OCI-LY1 (cell line): ENCODE data around the gene PRRG2.

Source experiments
- H2AFZ ChIP-seq: fragments of 200-600 bp; sonication (generic), shearing (Covaris generic); 2 replicates; pipeline ENCODE4 v1.6.0; 2014; ENCODE audit warnings: antibody characterized with exemption, mild to moderate bottlenecking, low read length
- H3F3A ChIP-seq: fragments of 200-600 bp; sonication (generic), shearing (Covaris generic); 2 replicates; pipeline ENCODE4 v1.6.0; 2014; ENCODE audit warnings: mild to moderate bottlenecking, antibody characterized with exemption, low read length, moderate library complexity; ENCODE audit not compliant: insufficient read depth
- H3K27ac ChIP-seq: fragments of 200-600 bp; sonication (generic); 2 replicates; pipeline ENCODE4 v1.5.1; 2014; ENCODE audit warnings: low read length, mixed run types, mild to moderate bottlenecking, low read depth; ENCODE audit not compliant: poor library complexity, severe bottlenecking
- H3K27me3 ChIP-seq: fragments of 200-600 bp; sonication (generic); 2 replicates; pipeline ENCODE4 v1.6.0; 2014; ENCODE audit warnings: antibody characterized with exemption, mild to moderate bottlenecking, low read length, moderate library complexity; ENCODE audit not compliant: insufficient read depth
- H3K36me3 ChIP-seq: fragments of 200-600 bp; sonication (generic); 2 replicates; pipeline ENCODE4 v1.6.1; 2014; ENCODE audit warnings: mild to moderate bottlenecking, antibody characterized with exemption, low read length, moderate library complexity, mixed read lengths; ENCODE audit not compliant: insufficient read depth
- H3K4me1 ChIP-seq: fragments of 200-600 bp; sonication (generic); 2 replicates; pipeline ENCODE4 v1.5.1; 2014; ENCODE audit warnings: mild to moderate bottlenecking, low read length, moderate library complexity; ENCODE audit not compliant: insufficient read depth, severe bottlenecking
- H3K4me2 ChIP-seq: fragments of 200-600 bp; sonication (generic), shearing (Covaris generic); 2 replicates; pipeline ENCODE4 v1.6.1; 2014; ENCODE audit warnings: low read length
- H3K4me3 ChIP-seq: fragments of 200-600 bp; sonication (generic); 2 replicates; pipeline ENCODE4 v1.5.1; 2014; ENCODE audit warnings: low read length, low read depth, mild to moderate bottlenecking, mixed read lengths; ENCODE audit not compliant: poor library complexity, severe bottlenecking
- H3K79me2 ChIP-seq: fragments of 200-600 bp; shearing (Covaris generic); 2 replicates; pipeline ENCODE4 v1.6.1; 2016; ENCODE audit warnings: mixed run types, low read length, mixed read lengths; ENCODE audit not compliant: insufficient read depth
- H3K9ac ChIP-seq: fragments of 200-600 bp; sonication (generic), shearing (Covaris generic); 2 replicates; pipeline ENCODE4 v1.6.1; 2014; ENCODE audit warnings: mild to moderate bottlenecking, low read length, mixed read lengths
- H3K9me2 ChIP-seq: fragments of 200-600 bp; sonication (generic), shearing (Covaris generic); 2 replicates; pipeline ENCODE4 v1.6.1; 2014; ENCODE audit warnings: low read depth, mild to moderate bottlenecking, low read length, mixed read lengths
- H3K9me3 ChIP-seq: fragments of 200-600 bp; shearing (Covaris generic); 2 replicates; pipeline ENCODE4 v1.6.1; 2014; ENCODE audit warnings: low read length, mixed read lengths
- H4K20me1 ChIP-seq: fragments of 200-600 bp; sonication (generic), shearing (Covaris generic); 2 replicates; pipeline ENCODE4 v1.6.0; 2016; ENCODE audit warnings: mild to moderate bottlenecking, low read length; ENCODE audit not compliant: insufficient read depth
- EZH2 ChIP-seq: fragments of 200-600 bp; sonication (generic), shearing (Covaris generic); IDR thresholded peaks from 2 replicates; pipeline ENCODE4 v1.8.0; 2017; ENCODE audit warnings: borderline replicate concordance, mixed run types, mild to moderate bottlenecking, antibody characterized with exemption, low read length, moderate library complexity, mixed read lengths
- TF ChIP-seq, protein P1 (sequence below): fragments of 200-600 bp; sonication (generic), shearing (Covaris generic); IDR thresholded peaks from 2 replicates; pipeline ENCODE4 v1.5.1; 2017; ENCODE audit warnings: mild to moderate bottlenecking, antibody characterized with exemption, low read length, moderate library complexity, mixed read lengths

Gene PRRG2

DNA sequence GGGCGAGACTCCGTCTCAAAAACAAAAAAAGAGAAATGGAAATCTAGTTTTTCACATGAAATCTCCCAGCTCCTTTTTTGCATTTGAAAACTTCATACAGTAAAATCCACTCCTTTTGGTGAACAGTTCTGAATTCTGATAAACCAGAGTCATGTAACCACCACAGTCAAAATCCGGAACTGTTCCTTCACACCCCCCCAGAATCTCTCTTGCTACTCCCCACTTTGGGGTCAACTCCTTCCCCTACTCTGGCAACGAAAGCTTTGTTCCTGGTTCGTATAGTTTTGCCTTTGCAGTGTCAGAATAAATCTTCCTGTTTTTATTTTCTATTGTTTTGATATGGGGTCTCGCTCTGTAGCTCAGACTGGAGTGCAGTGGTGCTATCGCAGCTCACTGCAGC lies 29.6 kb upstream of the PRRG2 start:
- Histone ChIP-seq H3K9me3 (no peaks in the 10 kb centered on the region), H3K4me2 (no peak overlapping the region), H3F3A (no peaks in the 10 kb centered on the region), H3K9ac (no peak overlapping the region), H3K27ac (no peak overlapping the region), H4K20me1 (no peaks in the 10 kb centered on the region), H3K36me3 (peaks cover 22% of the 10 kb centered on the region), H3K27me3 (no peaks in the 10 kb centered on the region), H3K4me1 (no peaks in the 10 kb centered on the region), H3K79me2 (no peaks in the 10 kb centered on the region), H3K4me3 (no peak overlapping the region), H3K9me2 (no peaks in the 10 kb centered on the region), H2AFZ (no peak overlapping the region)
- TF ChIP-seq, protein P1, sequence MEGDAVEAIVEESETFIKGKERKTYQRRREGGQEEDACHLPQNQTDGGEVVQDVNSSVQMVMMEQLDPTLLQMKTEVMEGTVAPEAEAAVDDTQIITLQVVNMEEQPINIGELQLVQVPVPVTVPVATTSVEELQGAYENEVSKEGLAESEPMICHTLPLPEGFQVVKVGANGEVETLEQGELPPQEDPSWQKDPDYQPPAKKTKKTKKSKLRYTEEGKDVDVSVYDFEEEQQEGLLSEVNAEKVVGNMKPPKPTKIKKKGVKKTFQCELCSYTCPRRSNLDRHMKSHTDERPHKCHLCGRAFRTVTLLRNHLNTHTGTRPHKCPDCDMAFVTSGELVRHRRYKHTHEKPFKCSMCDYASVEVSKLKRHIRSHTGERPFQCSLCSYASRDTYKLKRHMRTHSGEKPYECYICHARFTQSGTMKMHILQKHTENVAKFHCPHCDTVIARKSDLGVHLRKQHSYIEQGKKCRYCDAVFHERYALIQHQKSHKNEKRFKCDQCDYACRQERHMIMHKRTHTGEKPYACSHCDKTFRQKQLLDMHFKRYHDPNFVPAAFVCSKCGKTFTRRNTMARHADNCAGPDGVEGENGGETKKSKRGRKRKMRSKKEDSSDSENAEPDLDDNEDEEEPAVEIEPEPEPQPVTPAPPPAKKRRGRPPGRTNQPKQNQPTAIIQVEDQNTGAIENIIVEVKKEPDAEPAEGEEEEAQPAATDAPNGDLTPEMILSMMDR: no peak
- no peak for TF ChIP-seq EZH2

GRCh38 chr19:49552749-49553148 lies 28.4 kb upstream of the PRRG2 start:
- no peaks in the 10 kb centered on the region for H3K9me3 ChIP-seq
- no peak overlapping the region for H3K4me3 ChIP-seq
- no peaks in the 10 kb centered on the region for H3F3A ChIP-seq
- H3K9ac ChIP-seq: no peak overlapping the region
- no peaks in the 10 kb centered on the region for H3K79me2 ChIP-seq
- no peak overlapping the region for H3K4me2 ChIP-seq
- H3K9me2 ChIP-seq: no peaks in the 10 kb centered on the region
- H3K36me3 ChIP-seq: peaks cover 34% of the 10 kb centered on the region
- no peak overlapping the region for H2AFZ ChIP-seq
- H3K27ac ChIP-seq: no peak overlapping the region
- no peaks in the 10 kb centered on the region for H3K27me3 ChIP-seq
- no peaks in the 10 kb centered on the region for H3K4me1 ChIP-seq
- H4K20me1 ChIP-seq: no peaks in the 10 kb centered on the region
- TF ChIP-seq, protein P1: no peak
- TF ChIP-seq EZH2: no peak

DNA sequence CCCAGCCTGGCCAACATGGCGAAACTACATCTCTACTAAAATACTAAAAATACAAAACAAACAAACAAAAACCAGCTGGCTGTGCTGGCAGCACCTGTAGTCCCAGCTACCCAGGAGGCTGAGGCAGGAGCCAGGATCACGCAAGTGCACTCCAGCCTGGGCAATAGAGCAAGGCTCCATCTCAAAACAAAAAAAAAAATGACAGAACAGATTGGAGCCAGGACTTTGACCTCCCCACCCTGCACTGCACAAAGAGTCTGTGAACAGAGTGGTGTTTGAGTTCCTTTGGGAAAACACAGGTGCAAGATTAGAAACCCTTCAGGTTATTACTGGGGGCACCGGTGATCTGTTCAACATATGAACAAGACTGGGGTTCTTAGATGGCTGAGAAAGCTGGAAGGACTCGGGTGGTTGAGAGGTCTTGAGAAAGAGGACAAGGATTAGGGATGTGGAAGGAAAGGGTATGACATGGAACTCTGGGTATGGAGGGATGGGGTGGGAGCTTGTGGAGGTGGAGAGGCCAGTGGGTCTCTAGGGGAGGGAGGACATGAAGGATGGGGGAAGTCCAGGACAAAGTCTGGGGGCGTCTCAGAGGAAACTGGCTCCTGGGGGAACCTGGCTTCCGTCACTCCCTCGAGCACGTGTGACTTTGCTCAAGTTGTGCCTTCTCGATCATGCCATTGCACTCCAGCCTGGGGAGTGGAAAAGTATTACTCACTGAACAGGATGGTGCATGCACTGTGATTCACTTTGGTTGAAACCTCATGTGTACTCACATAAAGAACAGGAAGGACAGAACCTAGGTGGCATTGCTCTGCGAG lies 27.5 kb upstream of the PRRG2 start:
- Histone ChIP-seq H3K9me2 (no peaks in the 10 kb centered on the region), H3K4me1 (no peaks in the 10 kb centered on the region), H3K4me3 (no peak overlapping the region), H3K36me3 (peaks cover 37% of the 10 kb centered on the region), H3K79me2 (no peaks in the 10 kb centered on the region), H4K20me1 (no peaks in the 10 kb centered on the region), H3K4me2 (no peak overlapping the region), H3K9ac (no peak overlapping the region), H3K9me3 (no peaks in the 10 kb centered on the region), H2AFZ (no peak overlapping the region), H3F3A (no peaks in the 10 kb centered on the region), H3K27me3 (no peaks in the 10 kb centered on the region), H3K27ac (no peak overlapping the region)
- TF ChIP-seq EZH2: no peak
- TF ChIP-seq, protein P1: no peak
